ENCODE measurements around the gene TAS2R8.
"Not testable (repeated sequence)": the region's sequence is repeated elsewhere in the genome, so short reads cannot be mapped to it uniquely, and the experiment has no call there.

Gene TAS2R8, protein sequence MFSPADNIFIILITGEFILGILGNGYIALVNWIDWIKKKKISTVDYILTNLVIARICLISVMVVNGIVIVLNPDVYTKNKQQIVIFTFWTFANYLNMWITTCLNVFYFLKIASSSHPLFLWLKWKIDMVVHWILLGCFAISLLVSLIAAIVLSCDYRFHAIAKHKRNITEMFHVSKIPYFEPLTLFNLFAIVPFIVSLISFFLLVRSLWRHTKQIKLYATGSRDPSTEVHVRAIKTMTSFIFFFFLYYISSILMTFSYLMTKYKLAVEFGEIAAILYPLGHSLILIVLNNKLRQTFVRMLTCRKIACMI

DNA sequence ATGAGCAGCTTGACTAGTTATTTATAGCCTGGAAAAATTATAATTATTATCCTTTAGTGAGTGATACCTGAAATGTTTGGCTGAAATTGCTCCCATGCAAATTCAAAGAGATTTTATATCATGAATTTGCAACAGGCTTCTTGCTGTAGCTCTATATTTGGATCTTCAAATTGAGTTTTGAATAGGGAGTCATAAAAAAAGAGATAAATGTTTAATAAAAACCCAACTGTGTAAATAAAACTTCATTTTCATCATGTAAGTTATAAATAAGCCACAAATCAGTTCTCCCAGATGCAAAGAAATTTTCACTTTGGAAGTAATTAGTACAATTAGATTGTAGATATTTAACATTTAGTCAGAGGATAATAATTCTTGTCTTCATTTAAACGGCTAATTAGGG is at the start of gene TAS2R8:
TSS of gene TAS2R8 (minus strand) at position 101 of the 400 bp plus-strand sequence. CDS start 306 bp downstream, outside the sequence.
- DNase-seq = no peak

DNA sequence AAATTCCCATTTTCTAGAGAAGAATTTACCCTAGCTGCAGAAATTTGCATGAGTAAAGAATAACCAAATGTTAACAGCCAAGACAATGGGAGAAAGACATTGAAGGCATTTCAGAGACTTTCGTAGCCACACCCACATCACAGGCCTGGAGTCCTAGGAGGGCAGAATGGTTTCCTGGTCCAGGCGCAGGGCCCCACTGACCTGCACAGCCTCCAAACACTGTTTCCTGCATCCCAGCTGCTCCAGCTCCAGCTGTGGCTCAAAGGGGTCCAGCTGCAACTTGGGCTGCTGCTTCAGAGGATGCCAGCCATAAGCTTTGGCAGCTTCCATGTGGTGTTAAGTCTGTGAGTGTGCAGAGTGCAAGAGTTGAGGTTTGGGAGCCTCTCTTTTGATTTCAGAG is 48.7 kb upstream of the TAS2R8 start:
- DNase-seq = no peak

DNA sequence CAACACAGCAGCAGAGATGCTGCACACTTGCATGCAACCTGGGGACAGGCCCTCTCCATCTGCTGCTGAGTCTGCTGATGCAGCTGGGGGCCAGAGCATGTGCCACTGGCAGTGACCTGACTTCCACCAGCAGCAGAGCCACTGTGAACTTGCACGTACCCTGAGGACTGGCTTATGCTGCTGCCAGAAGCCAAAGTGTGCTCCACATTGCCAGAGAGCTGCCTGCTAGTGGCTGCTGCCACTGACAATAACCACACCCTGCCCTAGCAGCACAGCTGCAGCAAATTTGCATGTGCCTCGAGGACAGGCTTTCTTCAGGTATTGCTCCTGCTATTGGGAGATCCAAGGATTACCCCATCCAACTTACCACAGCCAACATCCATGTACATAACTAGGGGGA is 46.7 kb upstream of the TAS2R8 start:
- DNase-seq = no peak

DNA sequence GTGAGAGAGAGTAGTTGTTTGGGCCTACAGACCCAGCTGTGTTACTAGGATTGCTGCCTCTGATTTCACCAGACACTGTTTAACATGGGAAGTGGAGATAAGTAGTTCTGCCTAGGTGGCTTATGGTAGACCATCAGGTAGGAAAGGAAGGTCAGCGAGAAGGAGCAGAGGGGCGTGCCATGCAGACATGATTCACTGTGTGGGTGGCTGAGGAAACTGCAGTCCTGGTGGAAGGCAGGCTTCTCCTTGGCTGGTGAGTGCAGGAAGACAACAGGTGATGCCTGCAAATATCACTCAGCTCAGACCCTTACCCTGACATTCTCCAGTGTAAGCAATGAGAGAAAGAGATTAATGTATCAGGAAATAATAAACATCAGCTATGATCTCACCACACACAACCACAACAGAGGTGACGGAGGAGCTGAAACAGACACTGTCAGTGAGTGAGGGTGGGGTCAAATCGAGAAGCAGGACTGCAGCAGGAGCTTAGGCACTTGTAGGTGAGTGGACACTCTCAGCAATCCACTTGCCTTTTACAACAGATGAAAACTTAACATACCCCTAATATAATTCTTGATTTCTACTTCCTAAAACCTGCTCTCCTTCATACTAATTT is 44.3 kb upstream of the TAS2R8 start:
- no peak for DNase-seq

DNA sequence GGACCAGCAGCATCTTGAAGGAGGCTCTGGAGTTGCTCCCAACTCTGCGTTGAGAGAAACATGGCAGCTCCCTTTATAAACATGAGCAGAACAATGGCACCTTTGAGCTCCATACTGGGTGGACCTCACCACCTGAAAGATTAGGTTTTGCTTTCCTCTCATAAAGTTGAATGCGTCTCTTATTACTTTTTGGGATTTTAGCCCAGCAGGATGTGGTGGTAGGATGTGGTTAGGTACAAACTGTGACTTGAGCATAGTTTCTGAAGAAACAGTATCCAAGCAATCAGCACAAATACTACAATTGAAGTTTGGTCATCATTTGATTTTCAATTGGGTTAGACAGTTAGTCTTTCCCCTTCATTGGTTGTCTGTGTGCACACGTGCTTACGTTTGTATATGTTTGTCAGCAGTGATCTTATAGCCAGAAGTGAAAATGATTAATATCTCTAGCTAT is 42.4 kb upstream of the TAS2R8 start, which contains the start of gene PRR4:
TSS of gene PRR4 (minus strand) at position 51 of the 454 bp plus-strand sequence. CDS start at position 13, 38 bp downstream.
- DNase-seq = no peak

DNA sequence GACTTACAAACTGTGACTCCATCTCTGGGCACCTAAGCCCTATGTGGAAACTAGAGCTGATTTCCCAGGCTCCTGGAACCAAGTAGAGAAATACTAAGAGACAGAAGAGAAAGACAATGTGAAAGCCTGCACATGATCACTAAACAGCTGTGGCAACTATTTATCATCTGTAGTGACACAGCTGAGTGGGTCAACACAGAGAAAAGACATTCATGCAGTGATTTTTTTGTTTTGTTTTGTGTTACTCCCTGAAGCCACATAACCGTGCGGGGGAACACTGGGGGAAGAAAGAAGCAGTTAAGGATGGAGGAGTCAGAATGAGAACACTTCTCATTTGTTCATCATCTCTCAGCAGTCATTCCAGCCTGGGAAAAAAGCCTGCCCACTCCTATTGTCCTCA is 40.7 kb upstream of the TAS2R8 start:
- no peak for DNase-seq

DNA sequence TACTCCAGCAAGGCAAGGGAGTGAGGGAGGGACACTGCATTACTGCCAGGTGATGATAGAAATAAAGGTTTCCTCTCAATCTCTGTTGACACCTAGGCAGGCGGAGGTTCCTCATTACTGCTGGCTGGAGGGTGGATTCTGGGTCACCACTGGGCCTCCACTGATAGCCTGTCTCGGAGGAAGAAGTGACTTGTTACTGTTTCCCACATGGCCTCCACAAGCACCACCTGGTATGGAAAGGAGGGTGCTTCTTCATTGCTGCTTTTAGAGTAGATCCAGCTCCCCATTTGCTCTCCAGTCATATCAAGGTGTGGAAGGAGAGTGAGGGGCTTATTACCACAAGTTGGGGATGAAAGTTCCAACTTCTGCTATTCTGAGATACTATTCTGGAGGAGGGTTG is 35.8 kb upstream of the TAS2R8 start:
- DNase-seq = no peak

DNA sequence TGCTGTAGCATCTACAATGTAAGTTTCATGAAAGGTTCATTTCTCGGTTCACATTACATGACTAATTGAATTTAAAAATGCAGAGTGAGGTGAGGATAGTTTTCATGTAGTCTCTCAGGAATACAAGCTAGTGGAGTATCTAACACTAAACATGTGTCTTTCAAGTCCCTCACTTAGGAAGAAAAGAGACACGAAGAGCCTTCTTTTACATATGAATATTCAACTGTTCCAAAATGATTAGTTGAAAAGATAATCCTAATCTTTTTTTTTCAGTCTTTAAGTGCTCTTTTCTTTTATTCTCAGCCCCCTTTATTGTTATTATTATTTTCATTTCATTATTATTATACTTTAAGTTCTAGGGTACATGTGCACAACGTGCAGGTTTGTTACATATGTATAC is 31.4 kb upstream of the TAS2R8 start:
- no peak for DNase-seq

DNA sequence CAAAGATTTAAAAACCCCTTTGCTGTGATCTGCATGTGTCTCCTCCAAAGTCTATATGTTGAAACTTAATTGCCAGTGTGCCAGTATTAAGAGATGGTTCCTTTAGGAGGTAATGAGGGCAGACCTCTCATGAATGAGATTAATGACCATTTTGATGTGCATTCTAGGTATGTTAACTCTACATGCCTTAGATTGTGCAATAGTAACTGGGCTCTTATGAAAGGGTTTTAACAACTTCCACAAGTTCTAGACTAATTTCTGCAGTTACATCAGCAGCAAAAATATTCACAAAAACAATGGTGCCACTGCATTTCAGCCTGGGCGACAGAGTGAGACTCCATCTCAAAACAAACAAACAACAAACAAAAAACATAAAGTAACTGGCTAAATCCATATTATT is 22.9 kb upstream of the TAS2R8 start:
- DNase-seq = peak; percentile 7

DNA sequence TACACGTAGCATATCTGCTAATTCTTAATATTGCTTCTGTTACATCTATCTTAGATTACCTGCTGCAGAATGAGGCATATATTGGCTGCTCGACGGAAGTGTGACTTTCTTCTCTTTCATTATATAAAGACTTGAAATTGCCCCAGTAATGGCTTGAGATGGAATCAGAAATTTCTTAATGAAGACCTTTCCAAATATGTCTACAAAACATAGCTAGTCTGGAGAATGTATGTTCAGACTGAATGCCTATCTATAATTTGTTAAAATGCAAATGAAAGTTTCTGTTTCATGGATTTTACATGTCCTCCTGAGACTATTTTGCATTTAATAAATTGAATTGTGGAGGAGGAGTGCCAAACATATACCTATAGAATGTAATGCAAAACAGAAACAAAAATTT is 19.2 kb upstream of the TAS2R8 start, which contains the start of gene TAS2R10:
TSS of gene TAS2R10 (minus strand) at position 101 of the 400 bp plus-strand sequence. CDS start at position 12, 89 bp downstream.
- DNase-seq = no peak

DNA sequence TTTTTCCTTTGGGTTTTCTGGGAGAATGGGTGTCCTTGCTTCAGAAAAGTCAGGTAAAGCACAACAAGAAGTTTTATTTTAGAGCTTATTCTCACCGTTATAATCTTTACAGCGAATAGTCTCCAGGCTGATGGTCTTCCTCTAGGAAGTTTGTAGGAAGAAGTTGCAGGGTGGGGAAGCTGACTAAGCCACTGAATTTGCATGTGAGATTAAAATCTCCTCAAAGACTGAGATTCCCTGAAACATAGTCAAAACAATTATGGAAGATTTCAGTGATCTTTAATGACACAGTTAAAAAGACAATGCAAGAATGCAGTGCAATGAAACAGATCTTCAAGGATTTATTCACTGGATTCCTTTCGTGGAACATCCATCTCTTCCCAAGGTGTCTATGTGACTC is 17.9 kb upstream of the TAS2R8 start:
- no peak for DNase-seq

DNA sequence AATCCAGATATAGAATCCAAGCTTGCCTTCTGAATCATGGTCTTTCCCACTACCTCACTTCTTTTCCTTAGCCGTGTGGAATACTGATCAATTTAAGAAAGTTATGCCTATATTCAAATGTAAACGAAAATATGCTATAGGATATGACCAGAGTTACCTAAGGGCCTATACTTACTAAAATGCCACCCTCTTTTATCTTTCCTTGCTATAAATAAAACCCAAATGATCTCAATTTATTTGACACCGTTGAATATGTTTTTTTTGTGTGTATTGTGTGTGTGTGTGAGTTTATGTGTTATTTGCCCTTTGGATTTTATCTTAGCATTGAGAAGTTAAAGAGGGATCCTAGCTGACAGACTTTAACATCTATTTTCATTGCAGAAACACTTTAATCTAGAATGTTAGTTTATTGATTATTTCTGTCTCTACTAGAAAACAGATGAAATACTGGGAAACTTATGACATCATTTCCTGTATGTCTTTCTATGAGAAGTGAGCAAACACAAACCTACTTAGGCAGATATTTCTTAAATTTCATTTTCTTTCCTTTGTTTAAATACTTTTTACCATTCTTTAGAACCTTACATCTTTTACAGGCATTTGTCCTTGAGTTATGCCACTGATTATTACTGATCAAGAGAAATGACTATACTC is 4.9 kb upstream of the TAS2R8 start:
- DNase-seq = no peak

DNA sequence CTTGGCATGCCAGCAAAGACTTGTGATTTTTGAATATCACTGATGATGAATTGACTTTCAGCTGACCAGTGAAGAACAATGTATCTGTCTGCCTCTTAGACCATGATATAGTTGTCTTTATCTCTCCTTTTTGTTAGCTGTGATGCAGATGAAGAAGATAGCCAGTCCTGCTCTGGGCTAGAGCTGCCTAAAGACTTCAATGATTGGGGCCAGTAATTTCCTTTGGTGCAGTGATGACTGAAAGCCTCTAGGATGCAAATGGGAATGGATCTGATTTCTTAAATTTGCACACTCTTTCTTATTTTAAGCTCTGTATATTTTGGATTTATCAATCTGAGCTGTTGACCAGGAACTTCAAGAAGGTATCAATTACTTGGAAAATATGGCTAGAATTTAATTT is 3.0 kb upstream of the TAS2R8 start, which contains the start of gene TAS2R9:
TSS of gene TAS2R9 (minus strand) at position 101 of the 400 bp plus-strand sequence. CDS start at position 8, 93 bp downstream.
- no peak for DNase-seq

DNA sequence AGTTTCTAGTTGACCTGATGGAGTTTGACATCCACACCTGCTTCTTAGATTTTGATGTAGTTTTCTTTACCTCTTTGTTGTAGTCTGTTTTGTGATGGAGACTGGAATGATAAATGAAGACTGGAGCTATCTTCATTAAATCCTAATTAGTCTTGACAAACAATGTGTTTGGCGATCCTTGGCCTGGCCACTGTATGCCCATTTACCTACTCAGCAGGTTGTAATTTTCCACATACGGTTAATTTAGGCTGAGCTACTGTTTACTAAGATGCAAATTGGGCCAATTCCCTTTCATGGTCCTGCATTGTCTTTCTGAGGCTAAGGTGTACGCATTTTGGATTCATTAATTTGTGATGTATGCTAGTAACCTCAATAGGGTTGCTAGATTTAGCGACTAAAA is 4.5 kb downstream of the TAS2R8 start, which contains the start of gene TAS2R7:
TSS of gene TAS2R7 (minus strand) at position 41 of the 400 bp plus-strand sequence. CDS start 57 bp downstream, outside the sequence.
- no peak for DNase-seq

DNA sequence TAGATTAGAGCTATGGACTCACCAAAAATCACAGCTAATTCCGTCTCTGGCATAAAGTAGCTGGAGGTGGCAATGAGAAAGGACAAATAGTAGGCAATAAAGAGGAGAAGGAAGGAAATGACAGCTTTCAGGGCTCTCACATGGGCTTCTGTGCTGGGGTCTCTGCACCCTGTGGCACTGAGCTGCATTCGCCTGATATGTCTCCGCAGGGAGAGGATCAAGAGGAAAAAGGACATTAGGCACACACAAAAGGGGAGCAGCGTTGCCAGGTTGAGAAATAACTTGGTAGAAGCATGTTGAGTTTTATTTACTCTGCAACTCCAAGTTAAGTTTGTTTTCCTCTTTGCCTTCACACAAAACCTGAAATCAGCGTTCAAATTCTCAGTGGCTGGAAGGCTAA is 5.3 kb downstream of the TAS2R8 start:
- no peak for DNase-seq

DNA sequence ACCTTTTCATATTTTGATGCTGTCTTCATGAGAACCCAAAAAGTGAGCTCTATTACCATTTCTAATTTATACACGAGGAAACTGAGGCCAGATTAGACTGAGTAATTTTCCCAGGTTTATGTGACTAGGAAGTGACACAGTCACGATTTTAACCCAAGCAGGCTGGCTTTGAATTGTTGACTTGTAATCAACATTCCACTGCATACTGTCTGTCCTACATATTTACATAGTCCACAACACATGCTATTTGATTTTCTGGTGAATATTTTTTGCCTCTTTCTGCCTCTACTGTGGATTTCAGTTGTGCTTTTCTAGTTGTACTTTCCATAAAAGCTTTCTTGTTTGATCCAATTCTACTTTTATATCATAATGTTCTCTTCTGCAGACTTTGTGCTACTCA is 12.9 kb downstream of the TAS2R8 start:
- DNase-seq = no peak

DNA sequence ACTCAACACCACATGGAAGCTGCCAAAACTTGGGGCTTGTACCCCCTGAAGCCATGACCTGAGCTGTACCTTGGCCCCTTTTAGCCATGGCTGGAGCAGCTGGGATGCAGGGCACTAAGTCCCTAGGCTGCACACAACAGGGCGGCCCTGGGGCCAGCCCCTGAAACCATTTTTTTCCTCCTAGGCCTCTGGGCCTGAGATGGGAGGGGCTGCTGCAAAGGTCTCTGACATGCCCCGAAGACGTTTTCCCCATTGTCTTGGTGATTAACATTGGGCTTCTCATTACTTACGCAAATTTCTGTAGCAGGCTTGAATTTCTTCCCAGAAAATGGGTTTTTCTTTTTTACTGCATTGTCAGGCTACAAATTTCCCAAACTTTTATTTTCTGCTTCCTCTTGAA is 15.3 kb downstream of the TAS2R8 start:
- DNase-seq = not testable (repeated sequence)

DNA sequence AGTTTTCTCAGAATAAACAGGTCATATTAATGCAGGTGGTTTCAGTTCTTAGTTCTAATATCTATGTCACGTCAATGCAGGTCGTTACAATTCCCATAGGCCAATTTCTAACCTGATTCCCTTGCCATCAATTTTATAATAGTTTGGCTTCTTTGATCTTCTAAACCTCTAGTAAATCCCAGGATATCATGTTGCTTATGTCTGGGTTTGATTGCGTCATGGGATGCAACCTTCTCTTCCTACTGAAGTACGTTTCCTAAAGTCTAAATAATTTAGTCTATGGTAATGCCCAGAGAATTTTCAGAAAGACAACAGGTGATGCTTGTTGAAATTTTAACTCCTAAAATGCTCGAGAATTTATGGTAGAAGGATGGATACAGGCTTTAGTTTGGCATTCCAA is 23.8 kb downstream of the TAS2R8 start:
- DNase-seq = no peak

DNA sequence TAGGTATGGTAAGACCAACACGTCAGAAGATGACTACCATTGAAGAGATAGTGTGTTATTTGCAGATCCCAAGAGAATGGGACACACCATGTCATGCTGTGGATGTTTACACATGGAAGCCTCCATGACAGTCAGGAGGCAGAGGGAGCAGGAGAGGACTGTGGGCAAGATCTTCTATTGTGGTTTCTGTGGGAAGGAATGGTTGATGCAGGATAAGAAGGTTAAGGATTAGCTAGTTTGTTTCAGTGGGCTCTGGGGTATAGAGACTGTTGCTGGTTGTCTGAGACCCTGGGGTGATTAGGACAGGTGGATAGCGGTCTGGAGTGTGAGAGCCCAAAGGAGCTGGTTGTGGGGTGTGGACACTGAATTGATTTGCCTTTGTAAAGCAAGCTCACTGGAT is 28.0 kb downstream of the TAS2R8 start:
- no peak for DNase-seq

DNA sequence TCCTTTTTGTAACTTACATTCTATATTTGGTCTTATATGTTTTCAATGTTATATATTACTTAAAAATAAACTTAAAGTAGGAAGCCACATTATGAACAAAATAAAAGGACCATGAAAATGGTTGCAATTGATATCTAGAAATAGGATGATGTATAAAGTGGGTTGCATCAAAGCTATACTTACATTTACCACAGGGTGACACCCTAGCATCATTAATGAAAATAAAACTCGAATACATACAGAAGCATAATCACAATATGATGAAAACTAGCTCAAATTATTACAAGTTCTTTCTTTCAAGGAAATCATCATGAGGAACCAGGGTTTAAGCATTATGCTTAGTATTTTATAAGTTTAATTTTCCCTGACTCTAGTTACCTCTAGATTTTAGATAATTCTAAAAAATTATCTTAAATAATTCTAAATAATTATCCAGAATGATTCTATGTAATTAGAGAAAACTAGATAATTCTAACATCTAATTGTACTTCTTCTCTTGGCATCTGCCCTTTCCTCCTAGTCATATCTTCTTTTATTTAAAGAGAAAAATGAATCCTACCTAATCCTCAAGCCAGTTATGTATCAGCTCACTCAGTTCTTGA is 35.9 kb downstream of the TAS2R8 start:
- peak; percentile 25 for DNase-seq

DNA sequence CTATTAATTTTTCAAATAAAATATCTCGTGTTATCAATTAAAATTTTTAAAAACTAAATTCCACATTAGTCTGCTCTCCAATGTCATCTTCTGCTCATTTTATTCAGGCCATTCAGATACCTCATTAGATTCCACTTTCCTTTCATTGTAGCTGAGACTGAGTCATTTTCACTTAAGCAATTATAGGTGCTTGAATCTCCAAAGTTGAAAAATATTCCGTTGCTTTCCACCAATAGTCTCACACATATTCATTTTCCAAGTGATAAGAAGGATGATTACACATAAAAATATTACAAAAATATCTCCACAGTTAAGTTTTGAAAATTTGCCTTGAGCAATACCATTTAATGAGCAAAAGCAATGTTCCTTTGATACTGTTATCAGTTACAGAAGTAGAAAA is 47.4 kb downstream of the TAS2R8 start:
- no peak for DNase-seq

DNA sequence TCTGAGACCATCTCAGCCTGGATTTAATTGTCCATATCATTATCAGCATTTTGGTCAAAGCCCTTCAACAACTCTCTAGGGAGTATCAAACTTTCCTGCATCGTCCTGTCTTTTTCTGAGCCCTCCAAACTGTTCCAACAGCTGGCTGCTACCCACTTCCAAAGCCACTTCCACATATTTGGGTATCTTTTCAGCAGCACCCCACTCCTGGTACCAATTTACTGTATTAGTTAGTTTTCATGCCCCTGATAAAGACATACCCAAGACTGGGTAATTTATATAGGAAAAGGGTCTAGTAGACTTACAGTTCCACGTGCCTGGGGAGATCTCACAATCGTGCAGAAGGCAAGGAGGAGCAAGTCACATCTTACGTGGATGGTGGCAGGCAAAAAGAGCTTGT is 50.9 kb downstream of the TAS2R8 start:
- no peak for DNase-seq

Data from fibroblast of skin of right quadriceps (primary cell).